Neuronal stem cell (in vitro differentiated cells): ENCODE measurements around the gene CD244.

Experiments
- DNase-seq: peaks from one replicate; pipeline ENCODE4 v3.0.0-alpha.2; 2013; ENCODE audit warnings: low spot score
- H2AFZ ChIP-seq: one replicate; pipeline ENCODE4 v1.6.1; 2013; ENCODE audit warnings: mild to moderate bottlenecking, low read length, inconsistent platforms
- H2AK5ac ChIP-seq: 2 replicates; pipeline ENCODE4 v1.6.1; 2013; ENCODE audit warnings: low read depth, mild to moderate bottlenecking, inconsistent platforms, low read length, moderate library complexity, mixed read lengths
- H2BK120ac ChIP-seq: 2 replicates; pipeline ENCODE4 v1.6.1; 2013; ENCODE audit warnings: low read depth, mild to moderate bottlenecking, inconsistent platforms, low read length, moderate library complexity, mixed read lengths
- H2BK12ac ChIP-seq: one replicate; pipeline ENCODE4 v1.6.1; 2013; ENCODE audit warnings: low read length, inconsistent platforms
- H2BK15ac ChIP-seq: 2 replicates; pipeline ENCODE4 v1.6.1; 2013; ENCODE audit warnings: mild to moderate bottlenecking, low read length, inconsistent platforms, mixed read lengths
- H2BK5ac ChIP-seq: one replicate; pipeline ENCODE4 v1.6.1; 2013; ENCODE audit warnings: inconsistent platforms, mild to moderate bottlenecking, low read length, moderate library complexity
- H3K14ac ChIP-seq: one replicate; pipeline ENCODE4 v1.6.1; 2013; ENCODE audit warnings: low read length, inconsistent platforms
- H3K18ac ChIP-seq: 2 replicates; pipeline ENCODE4 v1.6.1; 2013; ENCODE audit warnings: low read length, inconsistent platforms
- H3K23ac ChIP-seq: 2 replicates; pipeline ENCODE4 v1.6.1; 2013; ENCODE audit warnings: low read depth, mild to moderate bottlenecking, mixed read lengths, low read length, inconsistent platforms; ENCODE audit not compliant: poor library complexity
- H3K27ac ChIP-seq: replicated peaks from 3 replicates; pipeline ENCODE4 v1.5.1; 2013; ENCODE audit warnings: low read length, inconsistent platforms
- H3K27me3 ChIP-seq, 3 experiments: 2 replicates each; pipeline ENCODE4 v1.6.1; 2013; ENCODE audit warnings: low read length in 3 of 3, mild to moderate bottlenecking in 2 of 3, inconsistent platforms in 1 of 3, low read depth in 1 of 3, mixed read lengths in 1 of 3, moderate library complexity in 1 of 3; ENCODE audit not compliant: control insufficient read depth in 3 of 3, insufficient read depth in 3 of 3
- H3K36me3 ChIP-seq, 2 donors: replicated peaks in 1 of 2; 2 replicates each; pipeline ENCODE4 v1.6.1; 2013; ENCODE audit warnings: low read length in 2 of 2; ENCODE audit not compliant: control insufficient read depth in 2 of 2, insufficient read depth in 2 of 2
- H3K4ac ChIP-seq: 2 replicates; pipeline ENCODE4 v1.6.1; 2013; ENCODE audit warnings: inconsistent platforms, mild to moderate bottlenecking, low read length, moderate library complexity
- H3K4me1 ChIP-seq, 2 donors: 1 replicate in 1 of 2; 2 replicates in 1 of 2; pipeline ENCODE4 v1.6.1; 2013; ENCODE audit warnings: low read length in 2 of 2, low read depth in 1 of 2; ENCODE audit not compliant: control insufficient read depth in 2 of 2, insufficient read depth in 1 of 2
- H3K4me2 ChIP-seq: one replicate; pipeline ENCODE4 v1.6.1; 2013; ENCODE audit warnings: mild to moderate bottlenecking, low read length, inconsistent platforms; ENCODE audit not compliant: insufficient read depth, poor library complexity, severe bottlenecking
- H3K4me3 ChIP-seq, 2 donors: 2 replicates each; pipeline ENCODE4 v1.5.1; 2013; ENCODE audit warnings: low read length in 2 of 2, mild to moderate bottlenecking in 2 of 2, inconsistent platforms in 1 of 2, moderate library complexity in 1 of 2
- H3K79me1 ChIP-seq: one replicate; pipeline ENCODE4 v1.6.1; 2013; ENCODE audit warnings: low read depth, mild to moderate bottlenecking, inconsistent platforms, low read length, moderate library complexity
- H3K9ac ChIP-seq: one replicate; pipeline ENCODE4 v1.6.1; 2013; ENCODE audit warnings: mild to moderate bottlenecking, low read depth, low read length, inconsistent platforms; ENCODE audit not compliant: poor library complexity
- H3K9me3 ChIP-seq, 2 donors: replicated peaks in 1 of 2; 2 replicates each; pipeline versions ENCODE3 to v1.6.1; 2013; ENCODE audit warnings: low read length in 2 of 2, mild to moderate bottlenecking in 2 of 2, inconsistent platforms in 1 of 2, low read depth in 1 of 2, mixed read lengths in 1 of 2, moderate library complexity in 1 of 2; ENCODE audit not compliant: control insufficient read depth in 2 of 2, insufficient read depth in 1 of 2
- H4K8ac ChIP-seq: one replicate; pipeline ENCODE4 v1.6.1; 2013; ENCODE audit warnings: low read depth, mild to moderate bottlenecking, inconsistent platforms, low read length, moderate library complexity
- H4K91ac ChIP-seq: one replicate; pipeline ENCODE4 v1.6.1; 2013; ENCODE audit warnings: low read length, low read depth, mild to moderate bottlenecking, inconsistent platforms; ENCODE audit not compliant: poor library complexity
- WGBS, 2 donors: extraction: QIAGEN DNeasy Blood & Tissue Kit; methylation state at CpG; one replicate each; pipeline ENCODE4 v1.1.7; 2013; ENCODE audit warnings: missing lambda C conversion rate in 2 of 2, mixed read lengths in 1 of 2; ENCODE audit not compliant: insufficient read length in 2 of 2, insufficient replicate concordance in 1 of 2; ENCODE audit errors: extremely low coverage in 2 of 2; 5-methylcytosine and 5-hydroxymethylcytosine counted together

CD244 gene

DNA sequence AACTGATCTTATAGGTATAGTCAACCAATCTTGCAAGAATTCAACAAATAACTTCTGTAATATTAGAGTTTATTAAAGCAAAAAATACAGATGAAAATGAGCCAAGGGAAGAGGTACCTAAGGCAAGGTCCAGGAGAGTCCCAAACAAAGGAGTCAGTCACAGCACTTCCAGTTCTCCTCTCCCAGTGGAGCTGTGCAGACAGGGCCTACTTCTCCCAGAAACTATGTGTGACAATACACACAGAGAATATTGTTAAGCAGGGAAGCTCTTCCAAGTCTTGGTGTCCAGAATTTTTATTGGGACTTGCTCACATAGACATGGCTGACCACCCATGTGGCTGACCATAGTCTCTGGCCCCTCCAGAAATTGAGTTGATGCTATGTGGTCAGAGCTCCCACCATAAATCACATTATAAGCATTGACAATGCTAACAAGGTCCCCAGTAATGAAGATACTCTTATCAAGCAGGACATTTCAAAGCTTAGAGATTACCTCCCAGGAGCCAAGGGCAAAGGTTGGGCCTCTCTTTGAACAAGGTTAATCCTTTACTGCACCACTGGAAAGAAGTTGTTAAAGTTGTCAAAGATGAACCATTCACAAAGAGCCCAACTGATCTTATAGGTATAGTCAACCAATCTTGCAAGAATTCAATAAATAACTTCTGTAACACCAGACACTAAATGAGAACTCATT lies 3.5 kb upstream of the CD244 start:
- Histone ChIP-seq H3K18ac (no peak overlapping the region), H4K91ac (no peak overlapping the region), H2AFZ (no peak overlapping the region), H3K27me3 (no peaks in the 10 kb centered on the region), H2BK15ac (no peak overlapping the region), H3K36me3 (no peaks in the 10 kb centered on the region), H2BK5ac (no peak overlapping the region), H3K14ac (no peak overlapping the region), H3K79me1 (no peaks in the 10 kb centered on the region), H3K27ac (no peak overlapping the region), H3K23ac (no peak overlapping the region), H3K4me1 (peaks cover 0 to 4% of the 10 kb centered on the region in 2 donors), H3K4me2 (no peak overlapping the region), H2BK12ac (no peak overlapping the region), H3K4me3 (no peak overlapping the region), H3K4ac (no peak overlapping the region), H3K9ac (no peak overlapping the region), H4K8ac (no peak overlapping the region), H2BK120ac (no peak overlapping the region), H3K9me3 (no peaks in the 10 kb centered on the region), H2AK5ac (no peak overlapping the region)
- DNase-seq = no peak

GRCh38 chr1:160865337-160865736 lies 2.6 kb upstream of the CD244 start:
- peaks cover 0 to 9% of the 10 kb centered on the region in 2 donors for H3K4me1 ChIP-seq
- WGBS, 2 donors = no CpG with 5 or more reads among the region's 5 CpGs
- H3K23ac ChIP-seq = no peak overlapping the region
- H3K9ac ChIP-seq = no peak overlapping the region
- H3K27ac ChIP-seq = no peak overlapping the region
- H2BK15ac ChIP-seq = no peak overlapping the region
- H4K8ac ChIP-seq = no peak overlapping the region
- no peak overlapping the region for H2BK120ac ChIP-seq
- no peak overlapping the region for H3K4me3 ChIP-seq
- no peak overlapping the region for H4K91ac ChIP-seq
- H2BK5ac ChIP-seq = no peak overlapping the region
- H2AK5ac ChIP-seq = no peak overlapping the region
- H3K27me3 ChIP-seq = no peaks in the 10 kb centered on the region
- no peaks in the 10 kb centered on the region for H3K36me3 ChIP-seq
- H3K79me1 ChIP-seq = no peaks in the 10 kb centered on the region
- no peak overlapping the region for H3K4ac ChIP-seq
- H2BK12ac ChIP-seq = no peak overlapping the region
- H3K9me3 ChIP-seq = no peaks in the 10 kb centered on the region
- no peak overlapping the region for H3K14ac ChIP-seq
- H2AFZ ChIP-seq = no peak overlapping the region
- no peak for DNase-seq
- no peak overlapping the region for H3K4me2 ChIP-seq
- H3K18ac ChIP-seq = no peak overlapping the region

- Histone ChIP-seq H2AK5ac (no peak overlapping the region), H2BK5ac (no peak overlapping the region), H2BK15ac (no peak overlapping the region), H3K4me3 (no peak overlapping the region), H3K27me3 (no peaks in the 10 kb centered on the region), H3K79me1 (no peaks in the 10 kb centered on the region), H4K8ac (no peak overlapping the region), H3K18ac (no peak overlapping the region), H3K23ac (no peak overlapping the region), H3K9me3 (no peaks in the 10 kb centered on the region), H3K4me1 (peaks cover 0 to 9% of the 10 kb centered on the region in 2 donors), H3K36me3 (no peaks in the 10 kb centered on the region), H3K4me2 (no peak overlapping the region), H2BK120ac (no peak overlapping the region), H2AFZ (no peak overlapping the region), H3K9ac (no peak overlapping the region), H2BK12ac (no peak overlapping the region), H4K91ac (no peak overlapping the region), H3K27ac (no peak overlapping the region), H3K14ac (no peak overlapping the region), H3K4ac (no peak overlapping the region)
- no peak for DNase-seq
- no CpG with 5 or more reads among the region's 2 CpGs for WGBS, 2 donors
These were observed 1.5 kb upstream of the CD244 start for GRCh38 chr1:160864173-160864572.

DNA sequence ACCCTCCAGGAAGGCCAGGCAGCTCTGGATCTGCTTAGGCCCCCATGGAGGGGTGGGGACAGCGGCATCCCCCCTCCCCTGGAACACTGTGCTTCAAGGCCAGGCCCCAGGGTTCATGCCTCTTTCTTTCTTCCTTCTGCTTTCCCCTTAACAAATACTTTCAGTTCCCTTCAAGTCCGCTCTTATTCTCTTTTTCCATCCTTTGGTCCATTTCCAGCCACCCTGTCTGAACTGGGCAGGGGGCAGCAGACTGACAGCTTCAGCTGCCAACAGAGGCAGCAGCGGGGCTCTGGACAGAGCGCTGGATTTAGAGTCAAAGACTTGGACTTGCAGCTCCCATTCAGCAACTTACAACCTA lies 1.1 kb upstream of the CD244 start:
- Histone ChIP-seq H3K14ac (no peak overlapping the region), H3K4me1 (peaks cover 0 to 9% of the 10 kb centered on the region in 2 donors), H3K79me1 (no peaks in the 10 kb centered on the region), H3K9ac (no peak overlapping the region), H2AFZ (no peak overlapping the region), H4K8ac (no peak overlapping the region), H2BK5ac (no peak overlapping the region), H2AK5ac (no peak overlapping the region), H3K18ac (peak overlapping the region; percentile 80), H2BK15ac (no peak overlapping the region), H3K27me3 (no peaks in the 10 kb centered on the region), H3K4me2 (no peak overlapping the region), H3K4ac (no peak overlapping the region), H3K36me3 (no peaks in the 10 kb centered on the region), H2BK120ac (no peak overlapping the region), H3K9me3 (no peaks in the 10 kb centered on the region), H2BK12ac (no peak overlapping the region), H4K91ac (no peak overlapping the region), H3K27ac (no peak overlapping the region), H3K23ac (no peak overlapping the region), H3K4me3 (no peak overlapping the region)
- DNase-seq = no peak
- WGBS, 2 donors = no CpG with 5 or more reads among the region's 4 CpGs
